H1 (cell line): Measurements from ENCODE around the gene FAM120B. TPM values are rescaled to one million over a fixed set of nuclear protein-coding genes. Genes with fewer than 3 reads are reported as not detected.

Source experiments
- CBX5 ChIP-seq: fragments of 300-800, 300-1000 bp; sonication (generic); IDR thresholded peaks from 2 replicates; pipeline ENCODE4 v1.7.1; 2016; ENCODE audit warnings: antibody characterized with exemption, low read length, low read depth
- CEBPB ChIP-seq: IDR thresholded peaks from 2 replicates; pipeline ENCODE4 v1.6.1; 2012; ENCODE audit warnings: low read depth, low read length
- FOSL1 ChIP-seq: IDR thresholded peaks from 2 replicates; pipeline ENCODE4 v1.6.1; 2011; ENCODE audit warnings: mild to moderate bottlenecking, low read depth, low read length, moderate library complexity; ENCODE audit not compliant: insufficient read depth
- KDM1A ChIP-seq: fragments of 200-600, 300-600 bp; sonication (generic); IDR thresholded peaks from 2 replicates; pipeline ENCODE4 v1.7.1; 2016; ENCODE audit warnings: mild to moderate bottlenecking, low read length, borderline replicate concordance
- SP4 ChIP-seq: IDR thresholded peaks from 2 replicates; pipeline ENCODE4 v1.6.1; 2012; ENCODE audit warnings: low read length, inconsistent platforms
- YY1 ChIP-seq: IDR thresholded peaks from 2 replicates; pipeline ENCODE4 v1.6.1; 2011; ENCODE audit warnings: low read depth, mild to moderate bottlenecking, low read length
- polyA plus RNA-seq, 7 experiments: library from polyadenylated mRNA; depleted of rRNA in 3 of 7; stranded (reverse) in 5 of 7; unstranded in 2 of 7; fragments of >200 nt in 5 of 7; fragments of 200-250 nt in 2 of 7; gene quantifications; 1 replicate in 5 of 7; 2 replicates in 1 of 7; 4 replicates in 1 of 7; pipeline versions ENCODE4 v1.2.1 to v1.2.3, GENCODE V29; 2011 to 2013; ENCODE audit warnings: missing spikeins in 2 of 7, mixed read lengths in 2 of 7
- total RNA-seq: library from RNA; stranded (reverse); fragmentation: NEBNext Ultra II Directional; extraction: Animal tissue kit (Norgen Biotek cat#: 25700); gene quantifications from 2 replicates; pipeline ENCODE4 v1.2.1, GENCODE V29; 2021
- TF ChIP-seq, protein P1 (sequence below): fragments of 300-600 bp; sonication (generic); IDR thresholded peaks from 2 replicates; pipeline ENCODE4 v1.7.1; 2012; ENCODE audit warnings: low read length, moderate library complexity, mild to moderate bottlenecking, inconsistent platforms; ENCODE audit not compliant: insufficient replicate concordance
- TF ChIP-seq, protein P2 (sequence below): IDR thresholded peaks from 2 replicates; pipeline ENCODE4 v1.6.1; 2012; ENCODE audit warnings: inconsistent platforms

The FAM120B gene
- total and polyA plus RNA-seq, 2 of the 8 experiments (the other 6 are each of a cell fraction or from before 2014, with no cell fraction given): 5.1 to 12.5 TPM

DNA sequence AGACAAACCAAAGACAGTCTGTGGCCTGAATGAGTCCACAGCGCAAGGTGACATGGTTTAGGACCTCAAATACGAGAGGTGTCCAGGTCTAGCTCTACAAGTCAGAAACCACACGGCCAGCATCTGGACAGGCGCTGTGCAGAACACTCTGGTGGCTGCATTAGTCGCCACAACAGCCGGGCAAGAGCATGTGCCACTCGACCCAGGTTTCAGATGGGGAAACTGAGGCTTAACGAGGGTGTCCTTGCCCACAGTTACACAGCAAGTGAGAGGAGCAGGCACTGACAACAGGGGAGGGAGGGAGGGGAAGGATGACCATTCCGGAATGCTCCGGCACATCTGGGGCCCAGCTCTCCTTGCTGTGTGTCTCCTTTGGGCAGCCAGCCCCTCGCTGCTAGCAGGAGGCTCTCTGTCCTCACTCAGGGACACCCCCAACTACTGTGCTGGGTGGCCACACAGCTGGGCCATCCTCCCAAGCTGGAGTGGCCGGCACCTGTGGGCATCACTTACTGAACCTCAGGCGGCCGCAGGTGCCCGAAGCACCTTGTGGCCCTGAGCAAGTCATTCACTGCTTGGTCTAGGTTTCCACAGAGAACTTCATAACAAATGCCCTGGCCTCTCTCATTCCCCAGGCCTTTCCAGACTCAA is 22.3 kb upstream of the FAM120B start (continued):
- TF ChIP-seq, protein P1, sequence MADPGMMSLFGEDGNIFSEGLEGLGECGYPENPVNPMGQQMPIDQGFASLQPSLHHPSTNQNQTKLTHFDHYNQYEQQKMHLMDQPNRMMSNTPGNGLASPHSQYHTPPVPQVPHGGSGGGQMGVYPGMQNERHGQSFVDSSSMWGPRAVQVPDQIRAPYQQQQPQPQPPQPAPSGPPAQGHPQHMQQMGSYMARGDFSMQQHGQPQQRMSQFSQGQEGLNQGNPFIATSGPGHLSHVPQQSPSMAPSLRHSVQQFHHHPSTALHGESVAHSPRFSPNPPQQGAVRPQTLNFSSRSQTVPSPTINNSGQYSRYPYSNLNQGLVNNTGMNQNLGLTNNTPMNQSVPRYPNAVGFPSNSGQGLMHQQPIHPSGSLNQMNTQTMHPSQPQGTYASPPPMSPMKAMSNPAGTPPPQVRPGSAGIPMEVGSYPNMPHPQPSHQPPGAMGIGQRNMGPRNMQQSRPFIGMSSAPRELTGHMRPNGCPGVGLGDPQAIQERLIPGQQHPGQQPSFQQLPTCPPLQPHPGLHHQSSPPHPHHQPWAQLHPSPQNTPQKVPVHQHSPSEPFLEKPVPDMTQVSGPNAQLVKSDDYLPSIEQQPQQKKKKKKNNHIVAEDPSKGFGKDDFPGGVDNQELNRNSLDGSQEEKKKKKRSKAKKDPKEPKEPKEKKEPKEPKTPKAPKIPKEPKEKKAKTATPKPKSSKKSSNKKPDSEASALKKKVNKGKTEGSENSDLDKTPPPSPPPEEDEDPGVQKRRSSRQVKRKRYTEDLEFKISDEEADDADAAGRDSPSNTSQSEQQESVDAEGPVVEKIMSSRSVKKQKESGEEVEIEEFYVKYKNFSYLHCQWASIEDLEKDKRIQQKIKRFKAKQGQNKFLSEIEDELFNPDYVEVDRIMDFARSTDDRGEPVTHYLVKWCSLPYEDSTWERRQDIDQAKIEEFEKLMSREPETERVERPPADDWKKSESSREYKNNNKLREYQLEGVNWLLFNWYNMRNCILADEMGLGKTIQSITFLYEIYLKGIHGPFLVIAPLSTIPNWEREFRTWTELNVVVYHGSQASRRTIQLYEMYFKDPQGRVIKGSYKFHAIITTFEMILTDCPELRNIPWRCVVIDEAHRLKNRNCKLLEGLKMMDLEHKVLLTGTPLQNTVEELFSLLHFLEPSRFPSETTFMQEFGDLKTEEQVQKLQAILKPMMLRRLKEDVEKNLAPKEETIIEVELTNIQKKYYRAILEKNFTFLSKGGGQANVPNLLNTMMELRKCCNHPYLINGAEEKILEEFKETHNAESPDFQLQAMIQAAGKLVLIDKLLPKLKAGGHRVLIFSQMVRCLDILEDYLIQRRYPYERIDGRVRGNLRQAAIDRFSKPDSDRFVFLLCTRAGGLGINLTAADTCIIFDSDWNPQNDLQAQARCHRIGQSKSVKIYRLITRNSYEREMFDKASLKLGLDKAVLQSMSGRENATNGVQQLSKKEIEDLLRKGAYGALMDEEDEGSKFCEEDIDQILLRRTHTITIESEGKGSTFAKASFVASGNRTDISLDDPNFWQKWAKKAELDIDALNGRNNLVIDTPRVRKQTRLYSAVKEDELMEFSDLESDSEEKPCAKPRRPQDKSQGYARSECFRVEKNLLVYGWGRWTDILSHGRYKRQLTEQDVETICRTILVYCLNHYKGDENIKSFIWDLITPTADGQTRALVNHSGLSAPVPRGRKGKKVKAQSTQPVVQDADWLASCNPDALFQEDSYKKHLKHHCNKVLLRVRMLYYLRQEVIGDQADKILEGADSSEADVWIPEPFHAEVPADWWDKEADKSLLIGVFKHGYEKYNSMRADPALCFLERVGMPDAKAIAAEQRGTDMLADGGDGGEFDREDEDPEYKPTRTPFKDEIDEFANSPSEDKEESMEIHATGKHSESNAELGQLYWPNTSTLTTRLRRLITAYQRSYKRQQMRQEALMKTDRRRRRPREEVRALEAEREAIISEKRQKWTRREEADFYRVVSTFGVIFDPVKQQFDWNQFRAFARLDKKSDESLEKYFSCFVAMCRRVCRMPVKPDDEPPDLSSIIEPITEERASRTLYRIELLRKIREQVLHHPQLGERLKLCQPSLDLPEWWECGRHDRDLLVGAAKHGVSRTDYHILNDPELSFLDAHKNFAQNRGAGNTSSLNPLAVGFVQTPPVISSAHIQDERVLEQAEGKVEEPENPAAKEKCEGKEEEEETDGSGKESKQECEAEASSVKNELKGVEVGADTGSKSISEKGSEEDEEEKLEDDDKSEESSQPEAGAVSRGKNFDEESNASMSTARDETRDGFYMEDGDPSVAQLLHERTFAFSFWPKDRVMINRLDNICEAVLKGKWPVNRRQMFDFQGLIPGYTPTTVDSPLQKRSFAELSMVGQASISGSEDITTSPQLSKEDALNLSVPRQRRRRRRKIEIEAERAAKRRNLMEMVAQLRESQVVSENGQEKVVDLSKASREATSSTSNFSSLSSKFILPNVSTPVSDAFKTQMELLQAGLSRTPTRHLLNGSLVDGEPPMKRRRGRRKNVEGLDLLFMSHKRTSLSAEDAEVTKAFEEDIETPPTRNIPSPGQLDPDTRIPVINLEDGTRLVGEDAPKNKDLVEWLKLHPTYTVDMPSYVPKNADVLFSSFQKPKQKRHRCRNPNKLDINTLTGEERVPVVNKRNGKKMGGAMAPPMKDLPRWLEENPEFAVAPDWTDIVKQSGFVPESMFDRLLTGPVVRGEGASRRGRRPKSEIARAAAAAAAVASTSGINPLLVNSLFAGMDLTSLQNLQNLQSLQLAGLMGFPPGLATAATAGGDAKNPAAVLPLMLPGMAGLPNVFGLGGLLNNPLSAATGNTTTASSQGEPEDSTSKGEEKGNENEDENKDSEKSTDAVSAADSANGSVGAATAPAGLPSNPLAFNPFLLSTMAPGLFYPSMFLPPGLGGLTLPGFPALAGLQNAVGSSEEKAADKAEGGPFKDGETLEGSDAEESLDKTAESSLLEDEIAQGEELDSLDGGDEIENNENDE: no peak
- TF ChIP-seq SP4: no peak
- no peak for TF ChIP-seq FOSL1
- no peak for TF ChIP-seq CEBPB
- TF ChIP-seq CBX5: no peak
- TF ChIP-seq KDM1A: no peak
- TF ChIP-seq YY1: no peak
- TF ChIP-seq, protein P2, sequence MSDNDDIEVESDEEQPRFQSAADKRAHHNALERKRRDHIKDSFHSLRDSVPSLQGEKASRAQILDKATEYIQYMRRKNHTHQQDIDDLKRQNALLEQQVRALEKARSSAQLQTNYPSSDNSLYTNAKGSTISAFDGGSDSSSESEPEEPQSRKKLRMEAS: no peak
- TF ChIP-seq, all 59 proteins: peak for 0
